ENCODE results near the gene MYBPHL. TPM values are rescaled to one million over a fixed set of nuclear protein-coding genes. Genes with fewer than 3 reads are reported as not detected.

The MYBPHL gene
- total RNA-seq, 4 donors from 2014 or later = 3.1 TPM; not detected in 3

DNA sequence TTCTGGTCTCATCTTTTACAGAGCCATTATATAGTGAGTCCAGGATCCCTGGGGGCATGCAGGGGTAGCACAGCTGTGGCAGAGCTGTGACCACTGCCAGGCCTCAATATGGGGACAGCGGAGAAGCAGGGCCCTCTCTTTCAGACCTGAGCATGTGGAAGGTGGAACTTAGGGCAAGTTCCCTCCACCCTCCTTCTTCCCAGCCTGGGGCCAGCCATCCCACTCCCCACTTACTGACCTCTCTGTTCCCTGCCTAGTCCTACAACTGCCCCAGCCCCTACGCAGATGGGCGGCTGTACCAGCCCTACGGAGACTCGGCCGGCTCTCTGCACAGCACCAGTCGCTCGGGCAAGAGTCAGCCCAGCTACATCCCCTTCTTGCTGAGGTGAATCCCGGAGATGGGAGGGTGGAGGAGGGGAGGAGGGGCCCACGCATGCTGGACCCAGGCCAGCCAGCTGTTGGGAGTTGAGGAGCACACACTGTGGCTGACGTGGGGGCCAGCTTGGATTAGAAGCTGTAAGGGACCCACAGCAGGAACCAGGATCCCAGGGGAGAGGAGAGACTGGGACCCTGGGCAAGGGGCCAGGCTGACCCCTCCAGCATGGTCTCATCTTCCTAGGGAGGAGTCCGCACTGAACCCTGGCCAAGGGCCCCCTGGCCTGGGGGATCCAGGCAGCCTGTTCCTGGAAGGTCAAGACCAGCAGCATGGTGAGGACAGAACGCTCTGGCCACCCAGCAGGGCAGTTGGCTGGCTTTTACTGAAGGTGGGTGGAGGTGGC is 34.6 kb downstream of the MYBPHL start:
- no peak for ATAC-seq
- Histone ChIP-seq H3K4me1 (peaks cover 10 to 25% of the 10 kb centered on the region in 2 donors), H3K27me3 (no peaks in the 10 kb centered on the region), H3K36me3 (no peaks in the 10 kb centered on the region), H3K27ac (peak overlapping the region in 2 of 4 donors; percentile 21 to 62), H3K4me3 (no peak overlapping the region), H3K9me3 (no peaks in the 10 kb centered on the region)
- no peak for DNase-seq
- intact Hi-C loops (cut with DNase I; ENCODE audit: low total_unique reads) = no loop called here
- in situ Hi-C loops (cut with MboI; ENCODE audit: low sequenced_read_pairs in 4 of 4) = loop anchor here in 1 of 4 donors (10.0 kb wide), 1 partner anchor 263 kb away; the partner anchor contains the start of gene GPR61
- no peak for TF ChIP-seq POLR2A (IDR thresholded peaks at IDR 0.05)
- TF ChIP-seq, protein P1, sequence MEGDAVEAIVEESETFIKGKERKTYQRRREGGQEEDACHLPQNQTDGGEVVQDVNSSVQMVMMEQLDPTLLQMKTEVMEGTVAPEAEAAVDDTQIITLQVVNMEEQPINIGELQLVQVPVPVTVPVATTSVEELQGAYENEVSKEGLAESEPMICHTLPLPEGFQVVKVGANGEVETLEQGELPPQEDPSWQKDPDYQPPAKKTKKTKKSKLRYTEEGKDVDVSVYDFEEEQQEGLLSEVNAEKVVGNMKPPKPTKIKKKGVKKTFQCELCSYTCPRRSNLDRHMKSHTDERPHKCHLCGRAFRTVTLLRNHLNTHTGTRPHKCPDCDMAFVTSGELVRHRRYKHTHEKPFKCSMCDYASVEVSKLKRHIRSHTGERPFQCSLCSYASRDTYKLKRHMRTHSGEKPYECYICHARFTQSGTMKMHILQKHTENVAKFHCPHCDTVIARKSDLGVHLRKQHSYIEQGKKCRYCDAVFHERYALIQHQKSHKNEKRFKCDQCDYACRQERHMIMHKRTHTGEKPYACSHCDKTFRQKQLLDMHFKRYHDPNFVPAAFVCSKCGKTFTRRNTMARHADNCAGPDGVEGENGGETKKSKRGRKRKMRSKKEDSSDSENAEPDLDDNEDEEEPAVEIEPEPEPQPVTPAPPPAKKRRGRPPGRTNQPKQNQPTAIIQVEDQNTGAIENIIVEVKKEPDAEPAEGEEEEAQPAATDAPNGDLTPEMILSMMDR (IDR thresholded peaks at IDR 0.05 in 4 of 5, conservative IDR thresholded peaks at IDR 0.05 in 1 of 5) = no peak

DNA sequence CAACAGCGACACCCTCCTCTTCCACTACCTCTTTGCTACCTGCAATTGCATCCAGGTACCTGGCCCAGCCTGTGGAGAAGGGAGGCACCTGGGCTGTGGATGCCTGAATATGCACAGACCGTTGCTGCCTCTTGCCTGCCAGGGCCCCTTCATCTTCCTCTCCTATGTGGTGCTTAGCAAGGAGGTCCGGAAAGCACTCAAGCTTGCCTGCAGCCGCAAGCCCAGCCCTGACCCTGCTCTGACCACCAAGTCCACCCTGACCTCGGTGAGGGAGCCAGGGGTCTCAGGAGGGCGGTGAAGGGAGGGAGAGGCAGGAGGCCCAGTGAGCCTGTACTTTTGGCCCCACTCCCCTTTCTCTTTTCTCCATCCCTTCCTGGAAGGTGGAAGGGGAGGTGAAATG is 35.4 kb downstream of the MYBPHL start:
- no peak overlapping the region for H3K27ac ChIP-seq
- no peak overlapping the region for H3K4me3 ChIP-seq
- peaks cover 10 to 22% of the 10 kb centered on the region in 2 donors for H3K4me1 ChIP-seq
- TF ChIP-seq POLR2A (IDR thresholded peaks at IDR 0.05) = no peak
- TF ChIP-seq, protein P1 (IDR thresholded peaks at IDR 0.05 in 4 of 5, conservative IDR thresholded peaks at IDR 0.05 in 1 of 5) = no peak
- no peaks in the 10 kb centered on the region for H3K27me3 ChIP-seq
- in situ Hi-C loops (cut with MboI; ENCODE audit: low sequenced_read_pairs in 4 of 4) = loop anchor here in 1 of 4 donors (10.0 kb wide), 1 partner anchor 263 kb away; the partner anchor contains the start of gene GPR61
- no peak for ATAC-seq
- H3K9me3 ChIP-seq = no peaks in the 10 kb centered on the region
- no peaks in the 10 kb centered on the region for H3K36me3 ChIP-seq
- no peak for DNase-seq
- intact Hi-C loops (cut with DNase I; ENCODE audit: low total_unique reads) = no loop called here

DNA sequence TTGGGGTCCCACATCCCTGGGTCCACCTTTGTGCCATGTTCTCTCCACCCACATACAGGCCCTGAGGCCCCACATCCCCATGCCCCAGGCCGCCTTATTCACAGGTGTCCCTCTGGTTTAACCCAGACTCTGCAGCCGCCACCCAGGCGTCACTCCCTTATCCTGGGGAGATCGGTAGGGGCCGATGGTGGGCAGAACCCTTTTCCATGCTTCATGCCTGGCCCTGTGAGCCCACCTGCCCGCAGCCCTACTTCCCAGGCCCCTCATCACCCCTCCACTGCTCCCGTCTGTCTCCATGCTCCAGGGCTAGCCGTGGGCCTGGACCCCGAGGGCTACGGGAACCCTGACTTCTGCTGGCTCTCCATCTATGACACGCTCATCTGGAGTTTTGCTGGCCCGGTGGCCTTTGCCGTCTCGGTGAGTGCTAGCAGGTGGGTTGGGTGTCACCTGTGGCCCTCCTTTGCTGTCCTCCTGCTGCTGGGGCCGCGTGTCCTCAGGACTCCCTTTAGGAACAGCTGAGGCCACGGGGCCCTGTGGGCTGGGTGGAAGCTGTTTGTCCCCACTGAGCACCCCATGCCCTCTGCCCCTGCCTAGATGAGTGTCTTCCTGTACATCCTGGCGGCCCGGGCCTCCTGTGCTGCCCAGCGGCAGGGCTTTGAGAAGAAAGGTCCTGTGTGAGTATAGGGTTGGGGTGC is 36.0 kb downstream of the MYBPHL start:
- no peak overlapping the region for H3K4me3 ChIP-seq
- ATAC-seq = no peak
- no peaks in the 10 kb centered on the region for H3K27me3 ChIP-seq
- in situ Hi-C loops (cut with MboI; ENCODE audit: low sequenced_read_pairs in 4 of 4) = loop anchor here in 1 of 4 donors (10.0 kb wide), 1 partner anchor 264 kb away; the partner anchor contains the start of gene GPR61
- DNase-seq = no peak
- peaks cover 10 to 20% of the 10 kb centered on the region in 2 donors for H3K4me1 ChIP-seq
- H3K9me3 ChIP-seq = no peaks in the 10 kb centered on the region
- TF ChIP-seq, protein P1 (IDR thresholded peaks at IDR 0.05 in 4 of 5, conservative IDR thresholded peaks at IDR 0.05 in 1 of 5) = no peak
- TF ChIP-seq POLR2A (IDR thresholded peaks at IDR 0.05) = no peak
- no peaks in the 10 kb centered on the region for H3K36me3 ChIP-seq
- intact Hi-C loops (cut with DNase I; ENCODE audit: low total_unique reads) = no loop called here
- no peak overlapping the region for H3K27ac ChIP-seq

DNA sequence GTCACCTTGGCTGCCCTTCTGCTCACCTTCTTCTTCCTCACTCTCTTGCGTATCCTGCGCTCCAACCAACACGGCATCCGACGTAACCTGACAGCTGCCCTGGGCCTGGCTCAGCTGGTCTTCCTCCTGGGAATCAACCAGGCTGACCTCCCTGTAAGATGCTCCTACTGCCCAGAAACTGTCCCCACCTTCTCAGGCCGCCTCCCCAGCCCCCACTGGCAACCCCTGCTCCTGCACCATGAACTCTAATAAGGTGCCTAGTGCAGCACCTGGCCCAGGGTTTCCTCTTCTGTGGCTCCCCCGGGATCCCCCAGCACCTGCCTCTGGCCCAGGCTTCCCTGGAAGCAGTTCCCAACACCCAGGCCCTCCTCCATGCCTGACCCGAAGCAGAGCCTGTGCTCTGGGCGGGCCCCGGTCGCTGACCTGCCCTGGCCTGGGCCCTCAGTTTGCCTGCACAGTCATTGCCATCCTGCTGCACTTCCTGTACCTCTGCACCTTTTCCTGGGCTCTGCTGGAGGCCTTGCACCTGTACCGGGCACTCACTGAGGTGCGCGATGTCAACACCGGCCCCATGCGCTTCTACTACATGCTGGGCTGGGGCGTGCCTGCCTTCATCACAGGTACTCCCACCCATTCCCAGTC is 36.7 kb downstream of the MYBPHL start:
- no peak for ATAC-seq
- no peaks in the 10 kb centered on the region for H3K36me3 ChIP-seq
- H3K27me3 ChIP-seq = no peaks in the 10 kb centered on the region
- no peak for DNase-seq
- intact Hi-C loops (cut with DNase I; ENCODE audit: low total_unique reads) = no loop called here
- no peak overlapping the region for H3K4me3 ChIP-seq
- in situ Hi-C loops (cut with MboI; ENCODE audit: low sequenced_read_pairs in 4 of 4) = loop anchor here in 2 of 4 donors (10.0 kb wide), 2 partner anchors 135 to 265 kb away; partner anchors contain the start of gene GPR61 (in 1 of the 2)
- peaks cover 7 to 13% of the 10 kb centered on the region in 2 donors for H3K4me1 ChIP-seq
- no peak overlapping the region for H3K27ac ChIP-seq
- no peaks in the 10 kb centered on the region for H3K9me3 ChIP-seq
- TF ChIP-seq, protein P1 (IDR thresholded peaks at IDR 0.05 in 4 of 5, conservative IDR thresholded peaks at IDR 0.05 in 1 of 5) = no peak
- TF ChIP-seq POLR2A (IDR thresholded peaks at IDR 0.05) = no peak
